ENCODE data around the gene AGO1.
"Not testable (repeated sequence)": the region's sequence is repeated elsewhere in the genome, so short reads cannot be mapped to it uniquely, and the experiment has no call there.

The AGO1 gene

GRCh38 chr1:35885961-35886558 lies 3.1 kb downstream of the AGO1 start:
- no peak overlapping the region for H3K4me3 ChIP-seq (ENCODE audit: low read depth, low read length)
- TF ChIP-seq MAX (IDR thresholded peaks at IDR 0.05; ENCODE audit: low read depth, low read length) (no peak), MYC (IDR thresholded peaks at IDR 0.05; ENCODE audit: low read depth, low read length) (no peak), POLR2A (IDR thresholded peaks at IDR 0.05; ENCODE audit: extremely low read depth, insufficient read length) (no peak)
- TF ChIP-seq, protein P1, sequence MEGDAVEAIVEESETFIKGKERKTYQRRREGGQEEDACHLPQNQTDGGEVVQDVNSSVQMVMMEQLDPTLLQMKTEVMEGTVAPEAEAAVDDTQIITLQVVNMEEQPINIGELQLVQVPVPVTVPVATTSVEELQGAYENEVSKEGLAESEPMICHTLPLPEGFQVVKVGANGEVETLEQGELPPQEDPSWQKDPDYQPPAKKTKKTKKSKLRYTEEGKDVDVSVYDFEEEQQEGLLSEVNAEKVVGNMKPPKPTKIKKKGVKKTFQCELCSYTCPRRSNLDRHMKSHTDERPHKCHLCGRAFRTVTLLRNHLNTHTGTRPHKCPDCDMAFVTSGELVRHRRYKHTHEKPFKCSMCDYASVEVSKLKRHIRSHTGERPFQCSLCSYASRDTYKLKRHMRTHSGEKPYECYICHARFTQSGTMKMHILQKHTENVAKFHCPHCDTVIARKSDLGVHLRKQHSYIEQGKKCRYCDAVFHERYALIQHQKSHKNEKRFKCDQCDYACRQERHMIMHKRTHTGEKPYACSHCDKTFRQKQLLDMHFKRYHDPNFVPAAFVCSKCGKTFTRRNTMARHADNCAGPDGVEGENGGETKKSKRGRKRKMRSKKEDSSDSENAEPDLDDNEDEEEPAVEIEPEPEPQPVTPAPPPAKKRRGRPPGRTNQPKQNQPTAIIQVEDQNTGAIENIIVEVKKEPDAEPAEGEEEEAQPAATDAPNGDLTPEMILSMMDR (IDR thresholded peaks at IDR 0.05; ENCODE audit: low read depth, low read length) = no peak
- peak; percentile 18 for DNase-seq (ENCODE audit: low read depth)

- no peak overlapping the region for H3K4me3 ChIP-seq (ENCODE audit: low read depth, low read length)
- DNase-seq (ENCODE audit: low read depth) = peak; percentile 69
- TF ChIP-seq MAX (IDR thresholded peaks at IDR 0.05; ENCODE audit: low read depth, low read length) (no peak), POLR2A (IDR thresholded peaks at IDR 0.05; ENCODE audit: extremely low read depth, insufficient read length) (no peak), MYC (IDR thresholded peaks at IDR 0.05; ENCODE audit: low read depth, low read length) (no peak)
- TF ChIP-seq, protein P1 (IDR thresholded peaks at IDR 0.05; ENCODE audit: low read depth, low read length) = no peak
These were observed 3.8 kb downstream of the AGO1 start for GRCh38 chr1:35886577-35887431.

DNA sequence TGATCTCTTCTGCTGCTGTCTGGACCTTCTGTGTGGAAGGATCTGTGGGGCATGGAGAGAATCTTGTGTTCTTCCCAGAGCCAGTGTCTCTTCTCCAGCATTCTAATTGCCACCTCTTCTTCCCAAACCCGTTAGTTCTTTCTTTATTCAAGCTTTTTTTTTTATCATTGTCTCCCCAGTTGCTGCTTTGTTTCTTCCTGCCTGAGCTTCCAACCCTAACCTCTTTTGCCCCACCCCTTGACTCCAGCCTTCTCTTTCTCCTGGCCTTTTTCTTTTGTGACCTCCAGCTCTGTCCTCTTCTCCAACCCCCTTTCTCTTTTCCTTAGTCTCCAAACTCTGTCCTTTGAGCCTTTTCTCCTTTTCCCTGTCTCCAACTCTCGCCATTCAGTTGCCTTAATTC lies 4.5 kb downstream of the AGO1 start:
- no peak overlapping the region for H3K4me3 ChIP-seq (ENCODE audit: low read depth, low read length)
- TF ChIP-seq POLR2A (IDR thresholded peaks at IDR 0.05; ENCODE audit: extremely low read depth, insufficient read length) (no peak), MAX (IDR thresholded peaks at IDR 0.05; ENCODE audit: low read depth, low read length) (no peak), MYC (IDR thresholded peaks at IDR 0.05; ENCODE audit: low read depth, low read length) (no peak)
- TF ChIP-seq, protein P1 (IDR thresholded peaks at IDR 0.05; ENCODE audit: low read depth, low read length) = no peak
- no peak for DNase-seq (ENCODE audit: low read depth)

DNA sequence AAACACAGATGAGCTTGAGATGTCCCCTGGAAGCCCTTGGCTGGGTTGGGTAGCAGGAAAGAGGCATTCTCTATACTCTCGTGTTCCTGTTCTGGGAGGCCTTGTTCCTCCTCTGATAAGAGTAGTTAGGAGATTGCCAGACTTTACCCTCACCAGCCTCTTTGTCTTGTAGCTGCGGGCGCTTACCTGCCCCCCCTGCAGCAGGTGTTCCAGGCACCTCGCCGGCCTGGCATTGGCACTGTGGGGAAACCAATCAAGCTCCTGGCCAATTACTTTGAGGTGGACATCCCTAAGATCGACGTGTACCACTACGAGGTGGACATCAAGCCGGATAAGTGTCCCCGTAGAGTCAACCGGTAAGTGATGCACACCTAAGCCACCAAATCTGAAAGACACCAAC lies 5.2 kb downstream of the AGO1 start:
- DNase-seq (ENCODE audit: low read depth) = no peak
- no peak for TF ChIP-seq POLR2A (IDR thresholded peaks at IDR 0.05; ENCODE audit: extremely low read depth, insufficient read length)
- TF ChIP-seq, protein P1 (IDR thresholded peaks at IDR 0.05; ENCODE audit: low read depth, low read length) = no peak
- no peak for TF ChIP-seq MYC (IDR thresholded peaks at IDR 0.05; ENCODE audit: low read depth, low read length)
- TF ChIP-seq MAX (IDR thresholded peaks at IDR 0.05; ENCODE audit: low read depth, low read length) = no peak
- no peak overlapping the region for H3K4me3 ChIP-seq (ENCODE audit: low read depth, low read length)

GRCh38 chr1:35888981-35889380 lies 6.0 kb downstream of the AGO1 start:
- DNase-seq (ENCODE audit: low read depth); H3K4me3 ChIP-seq (ENCODE audit: low read depth, low read length): not testable (repeated sequence)

DNA sequence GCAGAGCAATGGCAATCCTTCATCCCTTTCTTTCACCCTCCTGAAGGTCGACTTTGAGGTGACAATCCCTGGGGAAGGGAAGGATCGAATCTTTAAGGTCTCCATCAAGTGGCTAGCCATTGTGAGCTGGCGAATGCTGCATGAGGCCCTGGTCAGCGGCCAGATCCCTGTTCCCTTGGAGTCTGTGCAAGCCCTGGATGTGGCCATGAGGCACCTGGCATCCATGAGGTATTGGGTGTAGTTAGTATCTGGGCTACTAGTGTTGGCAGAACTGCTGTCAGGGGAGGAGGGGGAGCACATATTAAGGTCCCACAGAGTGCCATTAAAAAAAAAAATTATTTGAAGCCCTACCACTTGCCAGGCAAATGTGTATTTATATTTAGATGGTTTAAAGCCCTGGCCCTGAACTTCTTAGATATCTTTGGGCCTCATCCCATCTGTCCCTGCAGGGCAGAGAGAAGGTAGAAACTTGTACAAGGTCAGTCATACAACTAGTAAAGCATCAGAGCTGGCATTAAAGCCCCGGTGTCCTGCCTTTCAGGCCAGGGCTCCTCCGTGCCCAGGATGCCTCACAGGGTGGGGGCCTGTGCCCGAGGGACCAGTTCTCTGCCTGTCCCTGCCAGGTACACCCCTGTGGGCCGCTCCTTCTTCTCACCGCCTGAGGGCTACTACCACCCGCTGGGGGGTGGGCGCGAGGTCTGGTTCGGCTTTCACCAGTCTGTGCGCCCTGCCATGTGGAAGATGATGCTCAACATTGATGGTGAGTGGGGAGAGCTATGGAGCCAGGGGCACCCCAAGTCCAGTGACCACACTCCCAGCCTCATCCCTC lies 10.3 kb downstream of the AGO1 start:
- DNase-seq (ENCODE audit: low read depth) = no peak
- TF ChIP-seq MAX (IDR thresholded peaks at IDR 0.05; ENCODE audit: low read depth, low read length) (no peak), MYC (IDR thresholded peaks at IDR 0.05; ENCODE audit: low read depth, low read length) (no peak), POLR2A (IDR thresholded peaks at IDR 0.05; ENCODE audit: extremely low read depth, insufficient read length) (no peak)
- TF ChIP-seq, protein P1 (IDR thresholded peaks at IDR 0.05; ENCODE audit: low read depth, low read length) = no peak

More for the DNA sequence above, 10.3 kb downstream of the AGO1 start:
- H3K4me3 ChIP-seq (ENCODE audit: low read depth, low read length) = no peak overlapping the region

All from NB4 (cell line).